ENCODE data around the gene ZNF778. TPM values are rescaled to one million over a fixed set of nuclear protein-coding genes. Genes with fewer than 3 reads are reported as not detected.
A peak's percentile ranks its signal among the peaks of the same experiment; 100 is the strongest.

ZNF778 gene
- total RNA-seq, 1 experiment from 2014 or later: 16.4 TPM

GRCh38 chr16:89242795-89243200 is 25.3 kb downstream of the ZNF778 start:
- H3T11ph ChIP-seq (ENCODE audit: low read length): no peak overlapping the region
- no CpG with 5 or more reads among the region's 12 CpGs for WGBS (ENCODE audit: extremely low coverage, insufficient read length, low lambda C conversion rate)
- H2BK20ac ChIP-seq (ENCODE audit: low read depth, low read length, poor library complexity, severe bottlenecking): no peak overlapping the region
- H2AFZ ChIP-seq (ENCODE audit: low read length): no peak overlapping the region
- Mint-ChIP-seq H3K27me3 (ENCODE audit: low read depth) (peaks cover 2% of the 10 kb centered on the region), H3K4me1 (peaks cover 3 to 6% of the 10 kb centered on the region in 2 experiments; a peak in 2 of 4 replicates), H3K36me3 (ENCODE audit: insufficient read depth in 1 of 3, low read depth in 3 of 3) (peaks cover 0 to 5% (median 4%) of the 10 kb centered on the region in 3 experiments; a peak in 5 of 7 replicates), H3K4me3 (peak overlapping the region in 1 of 2 experiments; percentile 27; a peak in 2 of 5 replicates), H3K9me3 (peaks cover 4 to 5% of the 10 kb centered on the region in 2 experiments; a peak in 4 of 5 replicates), H3K27ac (no peak overlapping the region)
- no peak overlapping the region for H3K4ac ChIP-seq (ENCODE audit: low read depth, low read length)
- no peak overlapping the region for H2AK5ac ChIP-seq (ENCODE audit: insufficient read length, low read length)
- no peak overlapping the region for H2BK5ac ChIP-seq (ENCODE audit: insufficient read length, low read length)
- H3K27ac ChIP-seq (ENCODE audit: insufficient read length, low read depth, low read length): no peak overlapping the region
- H3K4me2 ChIP-seq (ENCODE audit: insufficient read depth, insufficient read length, low read length): no peak overlapping the region
- TF ChIP-seq CTCF (conservative IDR thresholded peaks at IDR 0.05): no peak
- no peak overlapping the region for H3K14ac ChIP-seq (ENCODE audit: insufficient read depth, low read length)
- H3K18ac ChIP-seq (ENCODE audit: insufficient read length, low read depth, low read length): no peak overlapping the region
- no peak overlapping the region for H2BK120ac ChIP-seq (ENCODE audit: low read depth, low read length, poor library complexity, severe bottlenecking)
- no peaks in the 10 kb centered on the region for H3K79me1 ChIP-seq (ENCODE audit: insufficient read depth, low read depth, low read length, poor library complexity, severe bottlenecking)
- no peaks in the 10 kb centered on the region for H3K79me2 ChIP-seq (ENCODE audit: insufficient read depth, low read length)
- no peak overlapping the region for H2BK15ac ChIP-seq (ENCODE audit: low read depth, low read length)
- H4K91ac ChIP-seq (ENCODE audit: insufficient read length, low read depth, low read length): no peak overlapping the region
- H3K9me3 ChIP-seq (ENCODE audit: control insufficient read depth, low read depth, low read length): no peaks in the 10 kb centered on the region
- H3K4me1 ChIP-seq (ENCODE audit: insufficient read depth, low read length): no peaks in the 10 kb centered on the region
- DNase-seq: peak; percentile 58
- no peaks in the 10 kb centered on the region for H4K20me1 ChIP-seq (ENCODE audit: control insufficient read depth, insufficient read depth, insufficient read length)
- H3K23me2 ChIP-seq (ENCODE audit: insufficient read length, low read depth, low read length, poor library complexity, severe bottlenecking): peaks cover 6% of the 10 kb centered on the region
- no peak overlapping the region for H3K23ac ChIP-seq (ENCODE audit: insufficient read length, low read depth, low read length)
- H3K9ac ChIP-seq (ENCODE audit: extremely low read depth, insufficient read length, low read length): no peak overlapping the region
- no peaks in the 10 kb centered on the region for H3K27me3 ChIP-seq (ENCODE audit: insufficient read depth, low read length)
- H3K56ac ChIP-seq (ENCODE audit: insufficient read length, low read depth, low read length): no peak overlapping the region
- H4K8ac ChIP-seq (replicated peaks; ENCODE audit: insufficient read length, low read depth, low read length): no peak overlapping the region
- no peak overlapping the region for H4K5ac ChIP-seq (ENCODE audit: insufficient read length, low read depth, low read length)
- H2BK12ac ChIP-seq (ENCODE audit: insufficient read length, low read depth, low read length): no peak overlapping the region
